SK-N-SH (cell line): Measurements from ENCODE around the gene SVIL. TPM values are rescaled to one million over a fixed set of nuclear protein-coding genes. Genes with fewer than 3 reads are reported as not detected.
"Not testable (repeated sequence)": the region's sequence is repeated elsewhere in the genome, so short reads cannot be mapped to it uniquely, and the experiment has no call there.

ENCODE experiments used
- CTCF ChIA-PET: fragments of 300-600, 350-600 bp; formaldehyde crosslinking; extraction: SDS; loops from one replicate; lab custom pipeline; 2021; lab: Yijun Ruan, JAX
- POLR2A ChIA-PET: fragments of 350-600 bp; sonication (Branson Sonifier 250); formaldehyde crosslinking; extraction: SDS; loops from one replicate; lab custom pipeline; 2020; ENCODE audit warnings: antibody characterized with exemption, inconsistent platforms; lab: Yijun Ruan, JAX
- DNase-seq: peaks from one replicate; pipeline ENCODE4 v3.0.0; 2012
- H2AFZ ChIP-seq: fragments of 200-600 bp; sonication (generic); 2 replicates; pipeline ENCODE4 v1.8.1; 2016; ENCODE audit warnings: antibody characterized with exemption, mild to moderate bottlenecking, low read depth
- H3F3A ChIP-seq: fragments of 200-600 bp; sonication (generic); replicated peaks from 2 replicates; pipeline ENCODE3; 2016; ENCODE audit warnings: antibody characterized with exemption, mild to moderate bottlenecking; ENCODE audit not compliant: insufficient read depth
- H3K27ac ChIP-seq, 2 experiments: fragments of 200-500 bp in 1 of 2; fragments of 200-600 bp in 1 of 2; sonication (Bioruptor generic) in 1 of 2; sonication (generic), shearing (Covaris generic) in 1 of 2; 2 replicates each; pipeline versions ENCODE4 v1.5.1 to v1.6.1; 2014 to 2016; ENCODE audit warnings: low read depth in 2 of 2, inconsistent platforms in 1 of 2, low read length in 1 of 2, mild to moderate bottlenecking in 1 of 2, mixed read lengths in 1 of 2
- H3K27me3 ChIP-seq: fragments of 200-600 bp; sonication (generic), shearing (Covaris generic); 2 replicates; pipeline ENCODE4 v1.6.1; 2016; ENCODE audit warnings: mixed run types; ENCODE audit not compliant: insufficient read depth
- H3K36me3 ChIP-seq, 2 experiments: fragments of 200-500 bp in 1 of 2; fragments of 200-600 bp in 1 of 2; sonication (Bioruptor generic) in 1 of 2; sonication (generic) in 1 of 2; replicated peaks in 1 of 2; 2 replicates each; pipeline versions ENCODE3 to v1.5.1; 2014 to 2016; ENCODE audit warnings: low read length in 1 of 2, mild to moderate bottlenecking in 1 of 2; ENCODE audit not compliant: insufficient read depth in 2 of 2, control insufficient read depth in 1 of 2
- H3K4me1 ChIP-seq, 2 experiments: fragments of 200-500 bp in 1 of 2; fragments of 200-600 bp in 1 of 2; sonication (Bioruptor generic) in 1 of 2; sonication (generic), shearing (Covaris generic) in 1 of 2; 2 replicates each; pipeline versions ENCODE4 v1.5.1 to v1.6.1; 2014 to 2016; ENCODE audit warnings: low read depth in 1 of 2, low read length in 1 of 2, mixed run types in 1 of 2; ENCODE audit not compliant: insufficient read depth in 2 of 2, control insufficient read depth in 1 of 2
- H3K4me2 ChIP-seq: fragments of 200-600 bp; sonication (generic), shearing (Covaris generic); 2 replicates; pipeline ENCODE4 v1.6.1; 2017; ENCODE audit warnings: mixed run types
- H3K4me3 ChIP-seq, 2 experiments: fragments of 200-500 bp in 1 of 2; fragments of 200-600 bp in 1 of 2; sonication (Bioruptor generic) in 1 of 2; sonication (generic), shearing (Covaris generic) in 1 of 2; 2 replicates each; pipeline versions ENCODE4 v1.5.1 to v1.8.1; 2014 to 2016; ENCODE audit warnings: low read depth in 2 of 2, inconsistent platforms in 1 of 2, low read length in 1 of 2, mild to moderate bottlenecking in 1 of 2, mixed read lengths in 1 of 2, moderate library complexity in 1 of 2
- H3K79me2 ChIP-seq: fragments of 200-600 bp; sonication (generic); 2 replicates; pipeline ENCODE4 v1.8.1; 2017; ENCODE audit warnings: mild to moderate bottlenecking; ENCODE audit not compliant: insufficient read depth
- H3K9ac ChIP-seq: fragments of 200-600 bp; sonication (generic); 2 replicates; pipeline ENCODE4 v1.6.1; 2017; ENCODE audit warnings: mixed run types
- H3K9me2 ChIP-seq: fragments of 200-600 bp; sonication (generic); 2 replicates; pipeline ENCODE4 v1.6.1; 2017; ENCODE audit warnings: mixed run types
- H3K9me3 ChIP-seq: fragments of 200-600 bp; sonication (generic); 2 replicates; pipeline ENCODE4 v1.6.1; 2017; ENCODE audit warnings: mixed run types, mild to moderate bottlenecking, moderate library complexity
- H4K20me1 ChIP-seq: fragments of 200-600 bp; sonication (generic); 2 replicates; pipeline ENCODE4 v1.6.1; 2017; ENCODE audit warnings: mild to moderate bottlenecking, mixed run types; ENCODE audit not compliant: insufficient read depth
- CHD2 ChIP-seq: fragments of 150-350 bp; IDR thresholded peaks from 2 replicates; pipeline ENCODE4 v1.6.1; 2018; ENCODE audit warnings: low read length; ENCODE audit not compliant: partially characterized antibody
- ELF1 ChIP-seq: IDR thresholded peaks from 2 replicates; pipeline ENCODE4 v1.4.0; 2012
- EP300 ChIP-seq, 2 experiments: IDR thresholded peaks; 2 replicates each; pipeline versions ENCODE4 v1.4.0 to v1.6.1; 2012; ENCODE audit warnings: borderline replicate concordance in 1 of 2, low read depth in 1 of 2, low read length in 1 of 2
- FOSL2 ChIP-seq: IDR thresholded peaks from 2 replicates; pipeline ENCODE4 v1.4.0; 2012; ENCODE audit warnings: low read depth, mild to moderate bottlenecking, moderate library complexity, borderline replicate concordance
- FOXJ3 ChIP-seq: sonication (generic); formaldehyde crosslinking; IDR thresholded peaks from 2 replicates; pipeline ENCODE4 v1.5.1; 2020; ENCODE audit warnings: mild to moderate bottlenecking, missing genetic modification reagents
- GABPA ChIP-seq: IDR thresholded peaks from 2 replicates; pipeline ENCODE4 v1.4.0; 2012; ENCODE audit warnings: low read depth, mild to moderate bottlenecking
- JUND ChIP-seq: IDR thresholded peaks from 2 replicates; pipeline ENCODE4 v1.4.0; 2012
- MEF2A ChIP-seq: IDR thresholded peaks from 2 replicates; pipeline ENCODE4 v1.4.0; 2012; ENCODE audit warnings: low read depth, borderline replicate concordance
- MXI1 ChIP-seq: IDR thresholded peaks from 2 replicates; pipeline ENCODE4 v1.6.1; 2012; ENCODE audit warnings: mild to moderate bottlenecking, low read depth, low read length, improper control_type of control experiment
- NFIC ChIP-seq: IDR thresholded peaks from 2 replicates; pipeline ENCODE4 v1.4.0; 2012; ENCODE audit warnings: borderline replicate concordance
- NRF1 ChIP-seq: IDR thresholded peaks from 2 replicates; pipeline ENCODE4 v1.6.1; 2012; ENCODE audit warnings: low read depth, mild to moderate bottlenecking, low read length
- RCOR1 ChIP-seq: fragments of 150-350 bp; IDR thresholded peaks from 2 replicates; pipeline ENCODE4 v1.6.1; 2017; ENCODE audit warnings: antibody characterized with exemption, low read length
- RFX5 ChIP-seq: IDR thresholded peaks from 2 replicates; pipeline ENCODE4 v1.6.1; 2012; ENCODE audit warnings: mild to moderate bottlenecking, improper control_type of control experiment, low read length
- SIN3A ChIP-seq: IDR thresholded peaks from 2 replicates; pipeline ENCODE4 v1.6.1; 2012; ENCODE audit warnings: low read depth, mild to moderate bottlenecking, low read length, moderate library complexity, borderline replicate concordance
- SMC3 ChIP-seq: IDR thresholded peaks from 2 replicates; pipeline ENCODE4 v1.6.1; 2012; ENCODE audit warnings: low read depth, low read length, improper control_type of control experiment
- TCF12 ChIP-seq: IDR thresholded peaks from 2 replicates; pipeline ENCODE4 v1.4.0; 2012
- TEAD4 ChIP-seq: IDR thresholded peaks from 2 replicates; pipeline ENCODE4 v1.4.0; 2012; ENCODE audit warnings: mild to moderate bottlenecking, borderline replicate concordance; ENCODE audit not compliant: insufficient read depth
- WGBS: methylation state at CpG from one replicate; pipeline ENCODE4 v1.1.6; 2017; ENCODE audit warnings: low lambda C conversion rate; 5-methylcytosine and 5-hydroxymethylcytosine counted together
- polyA plus RNA-seq, 3 experiments: library from polyadenylated mRNA; depleted of rRNA; stranded (reverse); fragments of >200 nt; gene quantifications; 2 replicates each; pipeline ENCODE4 v1.2.3, GENCODE V29; 2012
- TF ChIP-seq, protein P1 (sequence below): fragments of 150-350 bp; IDR thresholded peaks from 2 replicates; pipeline ENCODE4 v1.6.1; 2017; ENCODE audit warnings: antibody characterized with exemption, low read length, low read depth, borderline replicate concordance
- TF ChIP-seq, protein P2 (sequence below): IDR thresholded peaks from 2 replicates; pipeline ENCODE4; 2012
- TF ChIP-seq, protein P3 (sequence below): fragments of 150-350 bp; IDR thresholded peaks from 2 replicates; pipeline ENCODE4 v1.6.1; 2016; ENCODE audit warnings: mild to moderate bottlenecking, low read depth, low read length

Gene SVIL
- polyA plus RNA-seq, 1 of the 3 experiments (the other 2 are of a cell fraction), result 48.7 TPM

DNA sequence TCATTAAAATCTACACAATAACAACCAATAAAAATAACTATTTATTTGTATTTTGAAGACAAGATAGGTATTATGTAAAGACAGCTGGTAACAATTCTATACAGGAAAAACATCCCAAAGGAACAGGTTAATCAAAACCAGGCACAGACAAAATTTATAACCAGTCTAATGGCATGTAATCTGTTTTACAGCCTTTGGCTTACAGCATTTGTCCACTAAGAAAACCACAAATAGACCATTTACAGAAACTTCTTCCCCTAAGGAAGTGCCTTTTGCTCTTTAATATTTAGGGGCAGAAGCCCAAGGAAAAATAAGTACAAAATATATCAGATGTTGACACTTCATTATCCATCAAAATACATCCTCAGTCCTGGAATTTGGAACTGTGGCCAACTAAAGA is 65.0 kb downstream of the SVIL start (continued):
- TF ChIP-seq EP300 (IDR thresholded peaks at IDR 0.05; ENCODE audit: borderline replicate concordance in 1 of 2, low read depth in 1 of 2, low read length in 1 of 2), result peak; percentile 53 to 58; a peak in 3 of 4 replicates
- TF ChIP-seq NRF1, result no peak
- TF ChIP-seq FOXJ3 (CRISPR knock-in tag), result no peak
- TF ChIP-seq GABPA, result no peak
- TF ChIP-seq, protein P1, sequence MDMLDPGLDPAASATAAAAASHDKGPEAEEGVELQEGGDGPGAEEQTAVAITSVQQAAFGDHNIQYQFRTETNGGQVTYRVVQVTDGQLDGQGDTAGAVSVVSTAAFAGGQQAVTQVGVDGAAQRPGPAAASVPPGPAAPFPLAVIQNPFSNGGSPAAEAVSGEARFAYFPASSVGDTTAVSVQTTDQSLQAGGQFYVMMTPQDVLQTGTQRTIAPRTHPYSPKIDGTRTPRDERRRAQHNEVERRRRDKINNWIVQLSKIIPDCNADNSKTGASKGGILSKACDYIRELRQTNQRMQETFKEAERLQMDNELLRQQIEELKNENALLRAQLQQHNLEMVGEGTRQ, result no peak
- no peak for TF ChIP-seq SMC3
- TF ChIP-seq TCF12, result peak; percentile 92
- TF ChIP-seq, protein P2, sequence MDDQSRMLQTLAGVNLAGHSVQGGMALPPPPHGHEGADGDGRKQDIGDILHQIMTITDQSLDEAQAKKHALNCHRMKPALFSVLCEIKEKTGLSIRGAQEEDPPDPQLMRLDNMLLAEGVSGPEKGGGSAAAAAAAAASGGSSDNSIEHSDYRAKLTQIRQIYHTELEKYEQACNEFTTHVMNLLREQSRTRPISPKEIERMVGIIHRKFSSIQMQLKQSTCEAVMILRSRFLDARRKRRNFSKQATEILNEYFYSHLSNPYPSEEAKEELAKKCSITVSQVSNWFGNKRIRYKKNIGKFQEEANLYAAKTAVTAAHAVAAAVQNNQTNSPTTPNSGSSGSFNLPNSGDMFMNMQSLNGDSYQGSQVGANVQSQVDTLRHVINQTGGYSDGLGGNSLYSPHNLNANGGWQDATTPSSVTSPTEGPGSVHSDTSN, result peak; percentile 71
- TF ChIP-seq RFX5, result no peak
- TF ChIP-seq SIN3A, result 0 out of 2 replicates have a peak, but pooled peaks have one; percentile 24

DNA sequence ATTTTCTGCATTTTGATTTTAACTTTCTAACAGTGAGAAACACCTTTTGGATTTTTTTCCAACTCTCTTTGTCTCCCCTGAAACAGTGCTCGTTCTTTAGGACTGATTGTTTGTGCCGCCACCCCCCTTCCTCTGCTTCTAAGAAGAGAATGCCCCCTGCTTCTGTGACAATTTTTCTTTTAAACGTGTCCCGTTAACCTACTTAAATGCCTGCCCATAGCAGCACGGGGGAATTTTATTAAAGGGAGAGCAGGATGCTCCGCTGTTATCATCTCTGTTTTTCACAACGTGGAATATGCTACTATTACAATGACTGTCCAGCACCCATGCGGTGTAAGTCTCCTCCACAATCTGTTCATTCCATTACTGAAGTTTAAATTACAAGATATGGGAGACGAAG is 67.8 kb downstream of the SVIL start:
- 81% methylated on average over 9 of the region's 9 CpGs for WGBS
- CTCF ChIA-PET, result interaction anchor here (1.2 kb wide), 1 partner anchor 12 kb away, joined by 4 read pairs; no protein-coding TSS in a partner anchor
- H3K9ac ChIP-seq, result no peak overlapping the region

DNA sequence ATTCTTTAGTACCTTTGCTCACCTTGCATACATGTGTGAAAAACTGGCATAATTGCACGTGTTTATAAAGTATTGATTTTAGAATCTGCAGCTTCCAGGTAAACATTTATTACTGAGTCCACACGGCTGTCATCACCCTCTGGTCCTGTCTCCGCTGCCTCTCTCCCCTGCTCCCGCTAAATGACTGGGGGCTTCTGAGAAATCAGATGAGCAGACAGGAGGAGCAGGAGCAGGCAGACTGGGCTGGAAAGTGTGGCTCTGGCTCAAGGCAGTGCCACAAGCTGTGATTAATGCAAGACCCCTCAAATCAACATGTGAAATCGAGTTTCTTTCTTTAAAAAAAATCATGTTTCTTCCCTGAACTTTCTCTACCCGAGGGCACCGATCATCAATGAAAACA is 68.6 kb downstream of the SVIL start:
- H3K9me2 ChIP-seq, H3F3A ChIP-seq, H3K27ac ChIP-seq, POLR2A ChIA-PET, H3K4me3 ChIP-seq, H3K79me2 ChIP-seq, H3K9ac ChIP-seq, H3K4me2 ChIP-seq, H2AFZ ChIP-seq, H3K27me3 ChIP-seq, DNase-seq, H3K9me3 ChIP-seq: not testable (repeated sequence)
- peaks cover 13 to 38% of the 10 kb centered on the region in 2 experiments for H3K36me3 ChIP-seq
- CTCF ChIA-PET, result interaction anchor here (1.2 kb wide), 1 partner anchor 13 kb away, joined by 4 read pairs; no protein-coding TSS in a partner anchor
- peaks cover 25% of the 10 kb centered on the region; the same call in 1 of the 2 replicates for H4K20me1 ChIP-seq
- WGBS, result 87% methylated on average over 7 of the region's 7 CpGs
- H3K4me1 ChIP-seq, result peaks cover 7 to 16% of the 10 kb centered on the region in 2 experiments

More for the DNA sequence above, 67.8 kb downstream of the SVIL start:
- Histone ChIP-seq H3K27ac (no peak overlapping the region), H3F3A (no peaks in the 10 kb centered on the region), H3K36me3 (peaks cover 5 to 32% of the 10 kb centered on the region in 2 experiments), H3K4me1 (peaks cover 7 to 16% of the 10 kb centered on the region in 2 experiments), H4K20me1 (peaks cover 32% of the 10 kb centered on the region; the same call in 1 of the 2 replicates), H3K79me2 (peaks cover 9% of the 10 kb centered on the region), H3K27me3 (no peaks in the 10 kb centered on the region), H2AFZ (no peak overlapping the region), H3K9me2 (no peaks in the 10 kb centered on the region), H3K4me2 (no peak overlapping the region), H3K4me3 (no peak overlapping the region), H3K9me3 (no peaks in the 10 kb centered on the region)
- no peak for TF ChIP-seq MXI1
- TF ChIP-seq, protein P1, result no peak
- TF ChIP-seq NFIC, result no peak
- TF ChIP-seq, protein P3, sequence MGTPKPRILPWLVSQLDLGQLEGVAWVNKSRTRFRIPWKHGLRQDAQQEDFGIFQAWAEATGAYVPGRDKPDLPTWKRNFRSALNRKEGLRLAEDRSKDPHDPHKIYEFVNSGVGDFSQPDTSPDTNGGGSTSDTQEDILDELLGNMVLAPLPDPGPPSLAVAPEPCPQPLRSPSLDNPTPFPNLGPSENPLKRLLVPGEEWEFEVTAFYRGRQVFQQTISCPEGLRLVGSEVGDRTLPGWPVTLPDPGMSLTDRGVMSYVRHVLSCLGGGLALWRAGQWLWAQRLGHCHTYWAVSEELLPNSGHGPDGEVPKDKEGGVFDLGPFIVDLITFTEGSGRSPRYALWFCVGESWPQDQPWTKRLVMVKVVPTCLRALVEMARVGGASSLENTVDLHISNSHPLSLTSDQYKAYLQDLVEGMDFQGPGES, result no peak
- no peak for TF ChIP-seq TCF12
- TF ChIP-seq CHD2, result no peak
- no peak for TF ChIP-seq RCOR1
- TF ChIP-seq JUND, result no peak
- no peak for TF ChIP-seq FOXJ3 (CRISPR knock-in tag)
- TF ChIP-seq GABPA, result no peak
- TF ChIP-seq RFX5, result no peak
- no peak for TF ChIP-seq TEAD4
- no peak for TF ChIP-seq ELF1
- TF ChIP-seq MEF2A, result no peak
- TF ChIP-seq FOSL2, result no peak
- POLR2A ChIA-PET, result no interaction called here
- DNase-seq, result no peak
